Measurements from ENCODE around the gene GZF1.
"Not testable (repeated sequence)": the region's sequence is repeated elsewhere in the genome, so short reads cannot be mapped to it uniquely, and the experiment has no call there.

Gene GZF1

DNA sequence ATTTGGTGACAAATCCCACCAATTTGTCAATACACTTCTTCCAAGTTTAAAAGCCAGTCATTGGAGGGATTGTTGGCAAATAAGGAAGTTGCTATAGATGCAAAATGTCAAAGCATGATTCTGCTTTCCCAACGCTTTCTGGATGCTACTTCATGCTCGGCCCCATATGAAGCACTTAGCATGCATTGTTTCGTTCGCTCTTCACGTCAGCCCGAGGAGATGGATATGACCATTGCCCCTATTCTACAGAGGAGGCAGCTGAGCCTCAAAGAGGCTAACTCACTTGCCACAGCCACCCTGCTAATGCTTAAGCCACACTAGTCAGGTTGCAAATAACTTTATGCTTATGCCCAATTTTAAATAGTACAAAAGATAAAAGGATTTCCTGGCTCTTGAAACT is 14.2 kb upstream of the GZF1 start:
- no peak for DNase-seq

- DNase-seq = not testable (repeated sequence)
These were observed 13.5 kb upstream of the GZF1 start for GRCh38 chr20:23348510-23348909.

DNA sequence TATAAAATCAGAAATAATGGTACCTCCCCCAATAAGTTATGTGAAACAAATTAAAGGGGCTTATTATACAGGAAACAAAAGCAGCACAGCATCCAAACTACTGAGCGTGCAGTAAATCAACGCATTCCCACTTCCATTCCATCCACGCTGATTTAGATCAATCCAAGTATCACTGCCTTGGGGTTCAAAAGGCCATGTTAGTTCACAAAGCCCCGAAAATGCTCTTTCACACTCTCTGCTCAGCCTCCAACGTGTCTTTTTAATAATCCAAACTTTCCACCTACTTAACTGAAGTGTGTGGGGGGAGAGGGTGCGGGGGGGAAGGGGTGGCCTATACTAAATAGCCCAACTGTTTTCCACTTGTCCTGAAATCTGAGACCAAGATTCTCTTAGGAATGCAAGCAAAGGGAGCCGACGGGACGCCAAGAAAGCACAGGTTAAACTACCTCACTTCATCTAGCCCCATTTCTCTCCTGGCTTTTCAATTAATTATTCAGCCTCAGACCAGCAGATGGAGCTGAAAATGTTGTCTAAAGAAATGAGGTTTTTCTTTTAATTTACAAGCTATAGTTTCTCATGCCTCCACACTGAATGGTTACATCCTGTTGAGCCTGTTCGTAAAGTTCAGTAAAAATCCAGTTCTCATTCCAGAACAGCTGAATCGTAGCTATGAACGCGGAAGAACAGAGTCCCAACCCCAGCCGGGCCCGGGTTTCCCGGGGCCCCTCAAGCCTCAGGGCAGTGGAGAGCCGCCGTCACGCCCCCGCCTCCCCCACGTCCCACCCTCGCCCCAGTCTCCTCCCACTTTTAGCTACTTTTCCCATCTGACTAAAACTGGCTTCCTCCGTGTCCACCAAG is 12.4 kb upstream of the GZF1 start:
- peak; percentile 78 for DNase-seq

DNA sequence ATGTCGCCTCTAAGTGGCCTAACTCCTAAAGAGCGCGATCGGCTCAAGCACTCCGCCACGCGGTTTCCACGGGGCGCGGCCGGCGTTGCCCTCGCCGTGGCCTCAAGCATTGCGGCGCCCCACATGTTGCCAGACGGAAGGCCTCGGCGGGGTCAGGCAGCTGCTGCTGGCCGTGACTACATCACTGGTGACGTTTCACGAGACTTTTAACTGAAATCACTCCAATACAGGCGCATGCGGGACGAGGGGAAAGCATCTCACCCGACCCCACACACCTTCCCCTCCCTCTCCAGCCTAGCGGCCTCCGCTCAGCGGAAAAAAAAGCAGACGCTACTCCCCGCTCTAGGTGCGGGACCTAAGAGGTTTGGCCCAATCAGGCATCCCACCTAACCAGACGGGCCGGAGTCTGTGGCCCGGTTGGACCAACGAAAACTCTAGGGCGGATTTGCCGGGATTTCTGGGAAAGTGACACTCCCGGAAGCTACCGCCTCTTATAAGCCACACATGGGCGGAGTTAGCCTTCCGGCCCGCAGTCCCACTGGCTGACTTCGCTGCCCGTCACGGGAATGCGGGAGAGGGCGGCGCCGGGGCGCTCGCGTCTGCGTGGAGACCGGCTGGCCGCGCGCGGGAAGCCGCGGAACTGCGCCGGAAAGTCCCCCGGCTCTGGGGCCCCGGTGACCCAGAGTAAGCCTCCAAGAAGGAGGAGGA is 11.6 kb upstream of the GZF1 start, which contains the start of gene NXT1:
Gene NXT1 (plus strand): TSS at position 596 of the 708 bp plus-strand sequence. CDS start 3,251 bp downstream, outside the sequence.
- peak; percentile 99 for DNase-seq

DNA sequence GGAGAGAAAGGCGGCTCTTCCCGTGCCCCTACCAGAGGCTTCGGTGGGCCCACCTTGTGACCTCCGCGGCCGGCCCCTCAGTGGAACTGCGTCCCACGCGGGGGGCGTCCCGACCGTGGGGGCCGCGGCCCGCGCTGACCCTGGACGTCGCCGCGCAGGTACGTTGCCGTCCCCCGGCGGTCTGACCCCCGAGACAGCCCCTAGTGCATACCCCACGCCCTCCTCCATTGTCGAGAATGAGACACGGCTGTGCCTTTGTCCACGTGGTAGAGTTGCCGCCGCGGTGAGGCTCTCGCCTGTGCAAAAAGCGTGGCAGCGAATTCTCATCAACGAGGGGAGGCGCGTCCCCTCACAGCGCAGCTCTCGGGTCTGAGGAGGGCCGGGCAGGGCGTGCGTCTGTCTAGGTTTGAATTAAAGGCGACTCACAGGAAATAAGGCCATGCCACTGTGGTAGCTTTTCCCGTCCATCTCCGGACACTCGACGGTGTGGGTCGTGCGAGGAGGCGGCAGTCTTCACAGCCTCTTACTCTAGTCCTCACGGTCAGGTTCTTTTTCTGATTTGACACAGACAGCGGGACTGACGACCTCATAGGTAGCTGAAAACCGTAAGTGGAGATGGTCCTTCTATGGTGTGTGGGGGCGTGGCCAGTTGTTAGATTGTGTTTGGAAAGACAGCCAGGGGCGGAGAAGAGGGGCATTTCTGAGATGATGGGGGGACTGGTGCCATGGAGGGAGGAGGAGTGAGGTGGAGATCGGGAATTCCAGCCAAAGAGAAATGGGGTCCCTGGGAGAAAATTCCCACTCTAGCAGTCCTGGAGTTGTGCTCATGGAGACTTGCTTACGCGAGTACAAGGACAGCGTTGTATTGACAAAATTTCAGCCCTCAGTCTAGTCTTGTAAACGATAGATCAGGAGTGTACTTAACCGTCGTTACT is 10.8 kb upstream of the GZF1 start:
- DNase-seq = peak; percentile 51

DNA sequence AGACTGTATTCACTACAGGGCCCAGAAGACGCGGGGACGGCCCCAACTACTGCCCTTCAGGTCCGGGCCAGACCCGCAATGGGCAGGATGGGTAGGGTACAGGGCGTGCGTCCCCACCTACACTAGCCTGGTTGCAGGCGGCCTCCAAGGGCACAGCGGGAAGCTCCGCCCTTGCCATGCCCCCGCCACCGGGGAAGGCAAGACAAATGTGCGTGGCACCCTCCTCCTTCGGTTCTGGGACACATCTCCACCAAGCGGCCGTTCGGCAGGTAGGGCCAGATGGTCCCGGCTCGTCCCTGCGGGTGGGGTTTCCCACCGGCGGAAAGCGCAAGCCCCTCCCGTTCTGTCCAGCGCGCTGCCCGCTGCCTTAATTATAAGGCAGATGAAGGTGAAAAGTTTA is 5.8 kb upstream of the GZF1 start:
- DNase-seq = no peak

DNA sequence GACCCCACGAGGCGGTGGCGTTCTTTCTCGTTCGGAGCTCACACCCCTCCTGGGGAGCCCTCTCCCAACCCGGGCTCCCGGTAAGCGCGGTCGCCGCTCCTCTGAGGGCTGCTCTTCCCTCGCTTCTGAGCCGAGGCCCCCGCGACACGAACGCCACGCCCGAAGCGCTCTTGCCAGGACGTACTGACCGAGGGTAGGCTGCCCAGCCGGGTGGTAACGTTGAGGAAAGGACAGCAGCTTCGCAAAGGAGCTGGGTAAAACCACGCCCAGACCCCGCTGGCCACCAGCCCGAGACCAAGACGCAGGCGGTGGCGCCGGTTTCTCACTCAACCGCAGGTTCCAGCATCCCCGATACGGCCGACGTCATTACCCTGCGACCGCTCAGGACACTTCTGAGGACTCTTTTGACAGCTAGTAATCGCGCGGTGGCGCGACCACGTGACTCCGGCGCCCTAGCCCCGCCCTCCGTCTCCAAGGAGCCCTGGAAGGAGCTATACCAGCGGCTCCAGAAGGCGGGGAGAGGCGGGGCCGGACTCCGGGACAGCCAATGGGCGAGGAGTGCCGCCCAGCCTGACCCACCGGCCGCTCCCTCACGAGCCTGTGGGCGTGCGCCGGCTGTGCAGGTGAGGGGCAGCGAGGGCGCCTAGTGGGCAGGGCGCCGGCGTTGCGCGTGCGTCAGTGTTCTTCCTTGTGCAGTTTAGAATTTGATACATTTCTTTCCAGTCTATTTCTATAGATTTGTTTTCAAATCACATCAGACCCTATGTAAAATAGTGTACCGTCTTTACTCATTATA is 4.0 kb upstream of the GZF1 start:
- DNase-seq = peak; percentile 99

- DNase-seq = no peak
These were observed 3.4 kb upstream of the GZF1 start for GRCh38 chr20:23358563-23358906.

DNA sequence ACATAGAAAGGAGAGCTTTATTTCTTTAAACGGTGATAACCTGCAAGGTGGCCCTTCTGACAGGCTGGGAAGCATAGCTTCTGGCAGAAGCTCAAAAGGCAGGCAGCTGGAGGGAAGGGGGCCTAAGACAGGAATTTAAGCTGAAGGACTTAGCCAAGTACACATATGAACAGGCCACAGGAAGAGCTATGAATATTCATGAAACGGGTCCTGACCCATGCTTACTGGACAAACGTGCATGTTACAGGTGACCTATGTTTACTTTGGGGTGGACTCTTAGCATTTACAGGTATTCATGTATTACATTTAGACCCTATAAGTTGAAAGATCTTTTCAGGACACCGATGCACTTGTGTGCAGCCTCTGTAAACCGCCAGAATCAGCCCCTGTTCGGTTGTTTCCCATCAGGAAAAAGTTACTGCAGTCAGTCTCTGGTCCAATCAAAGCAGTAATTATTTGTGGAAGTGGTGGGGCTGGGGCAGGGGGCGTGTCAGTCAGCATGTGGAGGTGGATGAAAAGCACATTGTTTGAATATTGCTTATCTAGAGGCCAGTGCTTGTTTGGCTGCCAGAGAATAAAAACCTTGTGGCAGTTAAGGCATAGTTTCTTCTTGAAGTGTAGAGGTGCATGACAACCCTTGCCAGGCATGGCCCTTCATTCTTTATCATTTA is 2.9 kb upstream of the GZF1 start:
- no peak for DNase-seq

DNA sequence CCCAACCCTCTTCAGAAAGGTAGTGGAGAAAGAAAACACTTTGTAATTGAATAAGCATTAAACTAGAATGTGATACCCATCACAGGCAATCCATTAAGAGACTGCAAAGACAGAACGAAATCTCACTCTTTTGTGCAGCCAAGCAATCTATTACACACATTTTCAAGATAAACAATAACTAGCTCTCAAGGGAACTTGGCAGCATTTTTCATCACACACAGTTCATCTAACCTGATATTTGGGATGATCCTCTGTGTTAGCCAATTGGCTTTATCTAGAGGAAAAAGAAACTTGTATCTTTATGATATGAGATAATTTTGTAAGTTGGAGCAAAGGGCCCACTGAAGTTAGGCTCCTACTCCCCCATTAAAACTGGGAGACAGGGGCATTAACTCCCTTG is 1.5 kb upstream of the GZF1 start:
- no peak for DNase-seq

- DNase-seq = no peak
These were observed 885 bp upstream of the GZF1 start for GRCh38 chr20:23361119-23361475.

DNA sequence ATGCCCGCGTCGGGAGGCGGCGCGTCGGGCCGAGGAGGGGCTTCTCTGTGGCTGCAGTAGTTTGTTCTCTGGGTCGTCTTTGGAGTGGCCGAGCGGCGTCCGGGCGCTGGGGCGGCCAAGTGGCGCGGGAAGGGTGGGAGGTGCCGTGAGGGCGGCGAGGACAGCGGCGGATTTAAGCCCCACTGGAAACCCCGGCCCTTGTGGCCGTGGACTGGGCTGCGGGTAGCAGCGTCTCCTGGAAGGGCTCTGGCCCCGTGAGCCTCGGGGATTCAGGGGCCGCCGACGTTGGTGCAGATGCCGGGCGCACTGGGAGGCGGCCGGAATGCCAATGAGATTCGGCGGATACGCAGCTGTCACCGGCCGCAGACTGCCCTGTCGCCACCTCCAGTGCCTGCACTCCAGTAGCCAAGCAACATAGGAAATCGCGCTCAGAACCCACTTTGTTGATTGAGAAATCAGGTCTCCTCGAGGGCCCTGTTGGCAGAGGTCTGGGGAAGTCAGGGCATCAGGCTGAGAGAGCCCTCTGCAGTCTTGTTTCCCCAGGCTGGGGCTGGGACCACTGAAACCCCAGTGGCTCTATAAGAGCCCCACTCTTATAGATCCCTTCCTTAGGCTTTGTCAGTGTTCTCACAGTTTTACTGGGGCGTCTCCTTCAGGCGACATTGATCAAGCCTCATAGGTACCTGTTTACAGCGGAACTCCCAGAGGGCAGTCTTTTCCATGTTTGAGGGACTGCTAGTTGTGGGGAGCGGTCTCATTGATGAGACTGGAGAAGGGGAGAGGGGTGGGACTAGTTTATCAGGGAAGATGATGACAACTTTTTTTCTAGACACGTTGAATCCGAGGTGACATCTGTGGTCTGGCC is 642 bp downstream of the GZF1 start:
- DNase-seq = peak; percentile 21

GRCh38 chr20:23363257-23363649 is 1.3 kb downstream of the GZF1 start:
- no peak for DNase-seq

- DNase-seq = no peak
These were observed 3.6 kb downstream of the GZF1 start for GRCh38 chr20:23365390-23366165.

DNA sequence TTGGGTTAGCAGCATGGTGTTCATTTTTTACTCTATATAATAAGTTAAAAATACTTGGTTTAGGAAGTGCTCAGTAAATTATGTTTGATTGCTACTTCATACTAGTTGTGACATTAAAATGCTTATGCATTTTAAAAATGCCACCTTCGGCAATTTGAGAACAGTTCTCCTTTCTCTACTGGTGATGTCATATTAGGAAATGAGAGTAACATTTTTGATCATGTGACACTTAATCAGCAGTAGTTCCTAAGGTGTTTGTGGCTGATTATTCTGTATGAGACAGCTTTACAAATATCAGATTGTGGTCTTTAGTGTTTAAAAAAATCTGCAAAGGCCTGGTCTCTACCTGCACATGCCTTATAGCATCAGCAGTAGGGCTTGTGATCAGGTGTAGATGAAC is 4.4 kb downstream of the GZF1 start:
- no peak for DNase-seq

DNA sequence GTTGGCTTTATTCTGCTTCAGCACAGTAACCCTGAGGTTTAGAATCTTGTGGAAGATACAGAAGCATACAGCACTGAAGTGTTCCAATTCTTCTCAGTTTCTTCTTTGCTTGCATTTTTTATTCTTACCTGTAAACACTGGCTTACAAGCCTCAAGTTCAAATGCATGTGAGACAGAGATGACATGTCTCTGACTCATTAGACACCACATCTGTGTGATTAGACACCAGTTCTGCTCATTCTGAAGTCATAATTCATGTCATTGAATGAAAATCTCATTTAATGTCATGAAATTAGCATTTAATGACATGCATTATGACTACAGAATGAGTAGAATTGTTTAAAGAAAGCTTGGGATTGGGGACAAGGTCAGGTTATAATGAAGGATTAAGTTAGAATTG is 5.8 kb downstream of the GZF1 start:
- DNase-seq = no peak

DNA sequence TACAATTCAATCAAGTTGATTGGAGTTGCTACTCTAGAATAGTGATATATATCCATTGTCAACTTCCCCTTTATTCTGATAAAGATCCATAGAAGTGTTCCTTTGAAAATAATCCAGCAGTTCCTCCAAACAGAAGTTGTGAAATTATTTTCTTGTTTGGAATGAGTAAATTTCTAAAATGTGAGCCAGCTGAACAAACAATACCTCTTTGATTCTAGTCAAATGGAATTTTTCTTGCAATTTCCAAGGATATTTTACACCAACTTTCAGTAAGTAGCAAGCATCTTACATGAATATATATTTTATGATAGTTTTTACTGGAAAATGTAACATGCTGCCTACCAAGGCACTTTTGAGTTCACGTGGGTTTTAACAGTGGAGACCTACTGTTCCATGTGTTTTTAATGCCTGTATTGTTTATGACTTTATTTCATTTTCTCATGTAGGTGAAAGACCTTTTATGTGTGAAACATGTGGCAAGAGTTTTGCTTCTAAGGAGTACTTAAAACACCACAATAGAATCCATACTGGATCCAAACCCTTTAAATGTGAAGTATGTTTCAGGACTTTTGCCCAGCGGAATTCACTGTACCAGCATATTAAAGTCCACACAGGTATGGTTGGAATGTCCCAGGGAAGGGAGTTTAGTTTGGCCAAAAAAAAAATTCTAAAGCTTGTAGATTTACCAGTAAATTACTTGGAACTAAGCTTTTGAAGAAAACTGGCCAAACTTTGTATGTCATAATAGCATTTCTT is 6.5 kb downstream of the GZF1 start:
- DNase-seq = no peak

- no peak for DNase-seq
These were observed 7.3 kb downstream of the GZF1 start for GRCh38 chr20:23369072-23369823.

GRCh38 chr20:23370274-23370673 is 8.3 kb downstream of the GZF1 start:
- no peak for DNase-seq
